ENCODE results near the gene DMAC2. TPM values are rescaled to one million over a fixed set of nuclear protein-coding genes. Genes with fewer than 3 reads are reported as not detected.

DMAC2 gene
- total and polyA plus RNA-seq, 2 donors (not counting 3 experiments of a cell fraction or from before 2014, with no cell fraction given) = 65.4 to 137 TPM

GRCh38 chr19:41452584-41453275 is 13.0 kb upstream of the DMAC2 start:
- Histone ChIP-seq H3K4me1 (ENCODE audit: control insufficient read depth, extremely low read depth, insufficient read depth, low read length) (peaks cover 24% of the 10 kb centered on the region), H3K4me2 (ENCODE audit: insufficient read depth, low read length) (no peak overlapping the region), H3K4me3 (replicated peaks in 1 of 3; ENCODE audit: insufficient read depth in 1 of 3, low read depth in 1 of 3, low read length in 3 of 3) (no peak overlapping the region), H3K9me1 (replicated peaks; ENCODE audit: control insufficient read depth, extremely low read depth, insufficient read depth, low read length) (peaks cover 3% of the 10 kb centered on the region), H3K36me3 (ENCODE audit: control insufficient read depth in 2 of 2, extremely low read depth in 1 of 2, insufficient read depth in 2 of 2, low read length in 2 of 2) (peaks cover 2 to 7% of the 10 kb centered on the region in 2 experiments), H3K9me3 (replicated peaks; ENCODE audit: control insufficient read depth, insufficient read depth, low read length) (no peaks in the 10 kb centered on the region), H3K9ac (replicated peaks; ENCODE audit: extremely low read depth, insufficient read depth, low read length) (no peak overlapping the region), H2AFZ (ENCODE audit: low read depth, low read length) (no peak overlapping the region), H3K27me3 (ENCODE audit: control insufficient read depth in 2 of 2, insufficient read depth in 2 of 2, low read length in 2 of 2) (peaks cover 0 to 2% of the 10 kb centered on the region in 2 experiments), H4K20me1 (replicated peaks; ENCODE audit: control insufficient read depth, extremely low read depth, insufficient read depth, low read length) (no peaks in the 10 kb centered on the region), H3K27ac (ENCODE audit: insufficient read depth, low read depth, low read length) (no peak overlapping the region), H3K79me2 (ENCODE audit: control insufficient read depth, insufficient read depth, low read length) (no peaks in the 10 kb centered on the region)
- TF ChIP-seq POLR2A (IDR thresholded peaks at IDR 0.05; ENCODE audit: low read depth, low read length) = no peak
- no peak for TF ChIP-seq MYC (IDR thresholded peaks at IDR 0.05; ENCODE audit: low read depth, low read length)
- TF ChIP-seq GATA2 (IDR thresholded peaks at IDR 0.05; ENCODE audit: insufficient read depth, insufficient read length, low read depth, low read length) = no peak
- no peak for TF ChIP-seq JUN (IDR thresholded peaks at IDR 0.05; ENCODE audit: borderline replicate concordance, insufficient read depth, insufficient read length, low read depth)
- TF ChIP-seq CTCF (IDR thresholded peaks at IDR 0.05; ENCODE audit: extremely low read depth in 1 of 2, insufficient read depth in 1 of 2, low read depth in 1 of 2, low read length in 2 of 2) = no peak
- no peak for TF ChIP-seq POLR2AphosphoS5 (IDR thresholded peaks at IDR 0.05; ENCODE audit: insufficient read depth, low read depth, low read length)
- TF ChIP-seq, protein P1, sequence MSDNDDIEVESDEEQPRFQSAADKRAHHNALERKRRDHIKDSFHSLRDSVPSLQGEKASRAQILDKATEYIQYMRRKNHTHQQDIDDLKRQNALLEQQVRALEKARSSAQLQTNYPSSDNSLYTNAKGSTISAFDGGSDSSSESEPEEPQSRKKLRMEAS (IDR thresholded peaks at IDR 0.05; ENCODE audit: insufficient read depth, insufficient read length) = no peak
- TF ChIP-seq EZH2 (IDR thresholded peaks at IDR 0.05; ENCODE audit: borderline replicate concordance, low read depth, low read length, severe bottlenecking) = no peak
- no peak for TF ChIP-seq FOS (IDR thresholded peaks at IDR 0.05; ENCODE audit: borderline replicate concordance, insufficient read depth, low read length)
- dilution Hi-C loops (cut with MboI; ENCODE audit: extremely low pct_ligation_motif_present, low sequenced_read_pairs) = no loop called here
- BruUV-seq (replicated peaks) = no TSS peak
- DNase-seq (ENCODE audit: low read depth, low spot score) = no peak
- POLR2A ChIA-PET = no interaction called here
- FAIRE-seq = no peak
- intact Hi-C loops (cut with micrococcal nuclease) = no loop called here
- CTCF ChIA-PET = interaction anchor here (7.0 to 8.9 kb wide), 2 partner anchors 86 to 112 kb away, joined by 140 to 343 read pairs; no protein-coding TSS in a partner anchor

All from endothelial cell of umbilical vein (primary cell).